ENCODE data around the gene SKOR2.

DNA sequence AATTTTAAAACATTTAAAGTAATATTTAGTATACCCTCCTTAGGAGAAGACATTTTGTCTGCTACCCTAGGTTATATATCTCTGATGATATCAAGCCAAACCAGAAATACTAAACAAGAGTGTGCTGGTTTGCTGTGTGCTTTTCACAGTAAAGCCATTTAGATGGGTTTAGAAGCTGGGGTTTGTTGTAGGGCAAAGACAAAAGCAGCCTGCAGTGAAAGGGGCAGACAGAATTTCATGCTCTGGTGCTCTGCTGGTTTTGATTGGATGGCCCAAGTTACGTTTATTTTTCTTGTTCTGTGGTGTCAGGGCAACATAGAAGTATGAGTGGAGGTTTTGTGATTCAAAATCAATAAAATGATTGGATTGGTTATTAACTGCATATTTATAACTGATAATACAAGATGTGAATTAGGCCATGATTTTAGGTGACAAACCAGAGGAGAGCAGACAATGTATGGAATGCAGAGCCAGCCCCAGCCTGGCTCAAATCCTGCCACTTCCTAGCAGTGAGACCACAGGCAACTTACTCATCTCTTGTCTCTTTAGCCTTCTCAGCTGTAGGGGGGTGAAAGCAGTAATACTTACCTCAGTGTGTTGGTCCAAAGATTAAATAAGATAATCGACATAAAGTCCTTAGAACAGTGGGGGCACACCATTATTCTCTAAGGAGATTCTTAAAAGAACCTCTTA lies 44.4 kb downstream of the SKOR2 start:
- TF ChIP-seq, protein P1, sequence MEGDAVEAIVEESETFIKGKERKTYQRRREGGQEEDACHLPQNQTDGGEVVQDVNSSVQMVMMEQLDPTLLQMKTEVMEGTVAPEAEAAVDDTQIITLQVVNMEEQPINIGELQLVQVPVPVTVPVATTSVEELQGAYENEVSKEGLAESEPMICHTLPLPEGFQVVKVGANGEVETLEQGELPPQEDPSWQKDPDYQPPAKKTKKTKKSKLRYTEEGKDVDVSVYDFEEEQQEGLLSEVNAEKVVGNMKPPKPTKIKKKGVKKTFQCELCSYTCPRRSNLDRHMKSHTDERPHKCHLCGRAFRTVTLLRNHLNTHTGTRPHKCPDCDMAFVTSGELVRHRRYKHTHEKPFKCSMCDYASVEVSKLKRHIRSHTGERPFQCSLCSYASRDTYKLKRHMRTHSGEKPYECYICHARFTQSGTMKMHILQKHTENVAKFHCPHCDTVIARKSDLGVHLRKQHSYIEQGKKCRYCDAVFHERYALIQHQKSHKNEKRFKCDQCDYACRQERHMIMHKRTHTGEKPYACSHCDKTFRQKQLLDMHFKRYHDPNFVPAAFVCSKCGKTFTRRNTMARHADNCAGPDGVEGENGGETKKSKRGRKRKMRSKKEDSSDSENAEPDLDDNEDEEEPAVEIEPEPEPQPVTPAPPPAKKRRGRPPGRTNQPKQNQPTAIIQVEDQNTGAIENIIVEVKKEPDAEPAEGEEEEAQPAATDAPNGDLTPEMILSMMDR (IDR thresholded peaks at IDR 0.05; ENCODE audit: low read depth, low read length) = no peak
- TF ChIP-seq EZH2phosphoT487 (IDR thresholded peaks at IDR 0.05; ENCODE audit: low read depth) = no peak
